Measurements from ENCODE around the gene BMP8A. TPM values are rescaled to one million over a fixed set of nuclear protein-coding genes. Genes with fewer than 3 reads are reported as not detected.

BMP8A gene
- total and polyA plus RNA-seq, 2 donors: 0.02 to 2.0 TPM

- H3K36me3 ChIP-seq (ENCODE audit: control insufficient read depth in 2 of 2, insufficient read depth in 2 of 2, low read length in 1 of 2): peaks cover 0 to 25% of the 10 kb centered on the region in 2 donors
- WGBS: 84% methylated on average over 4 of the region's 4 CpGs
- no peak overlapping the region for H3K4me3 ChIP-seq (ENCODE audit: low read length in 2 of 2)
- H3K27me3 ChIP-seq (ENCODE audit: control insufficient read depth in 2 of 2, insufficient read depth in 1 of 2, low read length in 1 of 2): no peaks in the 10 kb centered on the region
- H3K4me1 ChIP-seq (ENCODE audit: control insufficient read depth in 2 of 2, insufficient read depth in 2 of 2, low read length in 2 of 2): no peaks in the 10 kb centered on the region
- no peaks in the 10 kb centered on the region for H3K9me3 ChIP-seq (ENCODE audit: control insufficient read depth in 2 of 2, insufficient read depth in 1 of 2, low read length in 1 of 2)
- DNase-seq (ENCODE audit: low read depth in 6 of 9, low spot score in 9 of 9): no peak
- H3K27ac ChIP-seq (ENCODE audit: low read depth in 1 of 2, low read length in 1 of 2): no peak overlapping the region
These were observed 52.9 kb downstream of the BMP8A start for GRCh38 chr1:39544327-39544726.

DNA sequence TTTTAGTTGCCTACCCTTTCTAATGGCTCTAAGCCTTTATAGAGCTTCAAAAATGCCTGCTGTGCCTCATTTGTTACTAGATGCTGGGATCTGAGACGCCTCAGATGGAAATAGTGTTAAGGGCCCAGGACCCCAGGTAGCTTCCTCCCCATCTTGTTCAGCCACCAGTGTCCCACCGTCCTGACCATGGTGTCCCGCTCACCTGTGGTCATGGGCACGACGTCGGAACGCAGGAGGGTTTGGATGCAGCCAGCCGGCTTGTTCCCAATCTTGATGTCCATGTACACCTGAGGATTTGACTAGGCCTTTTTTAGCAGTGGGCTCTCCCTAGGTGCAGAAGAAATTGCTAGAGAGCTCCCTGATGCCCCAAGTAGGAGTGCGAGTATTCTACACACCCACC, 54.1 kb downstream of the BMP8A start:
- Histone ChIP-seq H3K36me3 (ENCODE audit: control insufficient read depth in 2 of 2, insufficient read depth in 2 of 2, low read length in 1 of 2) (peaks cover 0 to 23% of the 10 kb centered on the region in 2 donors), H3K4me1 (ENCODE audit: control insufficient read depth in 2 of 2, insufficient read depth in 2 of 2, low read length in 2 of 2) (no peaks in the 10 kb centered on the region), H3K27me3 (ENCODE audit: control insufficient read depth in 2 of 2, insufficient read depth in 1 of 2, low read length in 1 of 2) (no peaks in the 10 kb centered on the region), H3K4me3 (ENCODE audit: low read length in 2 of 2) (no peak overlapping the region), H3K27ac (ENCODE audit: low read depth in 1 of 2, low read length in 1 of 2) (no peak overlapping the region), H3K9me3 (ENCODE audit: control insufficient read depth in 2 of 2, insufficient read depth in 1 of 2, low read length in 1 of 2) (no peaks in the 10 kb centered on the region)
- no peak for DNase-seq (ENCODE audit: low read depth in 6 of 9, low spot score in 9 of 9)
- WGBS: 98% methylated on average over 9 of the region's 9 CpGs

DNA sequence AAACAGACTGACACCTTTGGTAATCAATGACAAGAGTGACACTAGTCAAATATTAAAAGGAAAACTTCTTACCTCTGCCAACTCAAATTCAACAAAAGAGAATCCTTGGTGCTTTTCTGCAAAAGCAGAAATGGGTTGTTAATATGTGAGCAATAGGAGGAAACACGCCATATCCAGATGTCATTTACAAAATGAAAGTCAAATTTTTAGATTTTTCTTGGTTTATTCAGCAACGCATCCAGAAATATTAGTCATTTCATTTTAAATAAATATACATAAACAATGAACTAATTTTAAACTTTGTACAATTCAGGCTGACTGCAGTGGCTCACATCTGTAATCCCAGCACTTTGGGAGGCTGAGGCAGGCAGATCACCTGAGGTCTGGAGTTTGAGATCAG, 62.8 kb downstream of the BMP8A start:
- Histone ChIP-seq H3K27me3 (ENCODE audit: control insufficient read depth in 2 of 2, insufficient read depth in 1 of 2, low read length in 1 of 2) (no peaks in the 10 kb centered on the region), H3K4me3 (ENCODE audit: low read length in 2 of 2) (no peak overlapping the region), H3K4me1 (ENCODE audit: control insufficient read depth in 2 of 2, insufficient read depth in 2 of 2, low read length in 2 of 2) (no peaks in the 10 kb centered on the region), H3K9me3 (ENCODE audit: control insufficient read depth in 2 of 2, insufficient read depth in 1 of 2, low read length in 1 of 2) (no peaks in the 10 kb centered on the region), H3K27ac (ENCODE audit: low read depth in 1 of 2, low read length in 1 of 2) (no peak overlapping the region), H3K36me3 (ENCODE audit: control insufficient read depth in 2 of 2, insufficient read depth in 2 of 2, low read length in 1 of 2) (peaks cover 2 to 15% of the 10 kb centered on the region in 2 donors)
- DNase-seq (ENCODE audit: low read depth in 6 of 9, low spot score in 9 of 9): no peak
- WGBS: 98% methylated on average over 2 of the region's 2 CpGs

DNA sequence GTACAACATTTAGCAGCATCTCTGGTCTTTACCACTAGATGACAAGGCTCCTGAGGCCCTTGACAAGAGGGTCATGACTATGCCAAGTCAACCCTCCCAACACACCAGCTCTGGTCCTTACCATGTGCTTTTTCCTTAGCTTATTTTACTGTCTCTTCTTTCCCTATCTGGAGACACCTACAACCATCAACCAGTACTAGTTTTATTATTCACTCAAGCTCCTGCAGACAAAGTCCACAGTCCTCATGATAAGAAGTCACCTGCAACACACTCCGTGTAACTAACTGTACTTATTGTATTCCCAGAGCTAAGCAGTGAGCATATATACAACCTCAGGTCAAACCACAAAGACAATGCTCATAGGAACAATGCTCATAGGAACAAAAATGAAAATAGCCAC, 69.8 kb downstream of the BMP8A start:
- Histone ChIP-seq H3K27me3 (ENCODE audit: control insufficient read depth in 2 of 2, insufficient read depth in 1 of 2, low read length in 1 of 2) (no peaks in the 10 kb centered on the region), H3K27ac (ENCODE audit: low read depth in 1 of 2, low read length in 1 of 2) (no peak overlapping the region), H3K4me3 (ENCODE audit: low read length in 2 of 2) (no peak overlapping the region), H3K9me3 (ENCODE audit: control insufficient read depth in 2 of 2, insufficient read depth in 1 of 2, low read length in 1 of 2) (no peaks in the 10 kb centered on the region), H3K4me1 (ENCODE audit: control insufficient read depth in 2 of 2, insufficient read depth in 2 of 2, low read length in 2 of 2) (peaks cover 0 to 4% of the 10 kb centered on the region in 2 donors), H3K36me3 (ENCODE audit: control insufficient read depth in 2 of 2, insufficient read depth in 2 of 2, low read length in 1 of 2) (peaks cover 56 to 67% of the 10 kb centered on the region in 2 donors)
- WGBS: 97% methylated on average over 1 of the region's 1 CpG
- DNase-seq (ENCODE audit: low read depth in 6 of 9, low spot score in 9 of 9): no peak

GRCh38 chr1:39562886-39563285, 71.5 kb downstream of the BMP8A start:
- H3K27me3 ChIP-seq (ENCODE audit: control insufficient read depth in 2 of 2, insufficient read depth in 1 of 2, low read length in 1 of 2): no peaks in the 10 kb centered on the region
- no peak for DNase-seq (ENCODE audit: low read depth in 6 of 9, low spot score in 9 of 9)
- H3K27ac ChIP-seq (ENCODE audit: low read depth in 1 of 2, low read length in 1 of 2): no peak overlapping the region
- H3K36me3 ChIP-seq (ENCODE audit: control insufficient read depth in 2 of 2, insufficient read depth in 2 of 2, low read length in 1 of 2): peaks cover 69 to 83% of the 10 kb centered on the region in 2 donors
- no peak overlapping the region for H3K4me3 ChIP-seq (ENCODE audit: low read length in 2 of 2)
- 99% methylated on average over 3 of the region's 3 CpGs for WGBS
- peaks cover 0 to 4% of the 10 kb centered on the region in 2 donors for H3K4me1 ChIP-seq (ENCODE audit: control insufficient read depth in 2 of 2, insufficient read depth in 2 of 2, low read length in 2 of 2)
- H3K9me3 ChIP-seq (ENCODE audit: control insufficient read depth in 2 of 2, insufficient read depth in 1 of 2, low read length in 1 of 2): no peaks in the 10 kb centered on the region

DNA sequence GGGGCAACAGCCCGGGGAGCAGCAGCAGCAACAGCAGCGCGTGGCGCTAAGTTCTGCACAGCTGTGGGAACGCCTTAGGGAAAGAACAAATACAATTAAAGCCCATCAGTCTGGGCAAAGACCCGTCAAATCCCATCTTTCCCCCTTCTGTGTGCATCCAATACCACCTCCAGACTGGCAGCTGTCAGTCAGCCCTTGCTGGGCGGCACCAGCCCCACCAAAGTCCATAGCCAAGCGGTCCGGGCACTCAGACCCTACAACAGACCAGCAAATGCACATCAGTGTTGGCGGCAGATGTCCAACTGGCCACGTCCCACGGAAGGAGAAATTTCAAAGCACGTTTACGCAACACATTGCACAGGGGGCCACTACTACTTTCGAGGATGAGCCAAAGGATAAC, 72.2 kb downstream of the BMP8A start:
- Histone ChIP-seq H3K27ac (ENCODE audit: low read depth in 1 of 2, low read length in 1 of 2) (no peak overlapping the region), H3K27me3 (ENCODE audit: control insufficient read depth in 2 of 2, insufficient read depth in 1 of 2, low read length in 1 of 2) (no peaks in the 10 kb centered on the region), H3K4me1 (ENCODE audit: control insufficient read depth in 2 of 2, insufficient read depth in 2 of 2, low read length in 2 of 2) (peaks cover 0 to 4% of the 10 kb centered on the region in 2 donors), H3K9me3 (ENCODE audit: control insufficient read depth in 2 of 2, insufficient read depth in 1 of 2, low read length in 1 of 2) (no peaks in the 10 kb centered on the region), H3K36me3 (ENCODE audit: control insufficient read depth in 2 of 2, insufficient read depth in 2 of 2, low read length in 1 of 2) (peaks cover 75 to 90% of the 10 kb centered on the region in 2 donors), H3K4me3 (ENCODE audit: low read length in 2 of 2) (no peak overlapping the region)
- WGBS: 98% methylated on average over 15 of the region's 15 CpGs
- no peak for DNase-seq (ENCODE audit: low read depth in 6 of 9, low spot score in 9 of 9)

GRCh38 chr1:39564340-39564739, 72.9 kb downstream of the BMP8A start:
- no peak overlapping the region for H3K4me3 ChIP-seq (ENCODE audit: low read length in 2 of 2)
- WGBS: 97% methylated on average over 7 of the region's 7 CpGs
- no peaks in the 10 kb centered on the region for H3K27me3 ChIP-seq (ENCODE audit: control insufficient read depth in 2 of 2, insufficient read depth in 1 of 2, low read length in 1 of 2)
- no peak overlapping the region for H3K27ac ChIP-seq (ENCODE audit: low read depth in 1 of 2, low read length in 1 of 2)
- H3K4me1 ChIP-seq (ENCODE audit: control insufficient read depth in 2 of 2, insufficient read depth in 2 of 2, low read length in 2 of 2): peaks cover 0 to 4% of the 10 kb centered on the region in 2 donors
- no peak for DNase-seq (ENCODE audit: low read depth in 6 of 9, low spot score in 9 of 9)
- no peaks in the 10 kb centered on the region for H3K9me3 ChIP-seq (ENCODE audit: control insufficient read depth in 2 of 2, insufficient read depth in 1 of 2, low read length in 1 of 2)
- peaks cover 76 to 92% of the 10 kb centered on the region in 2 donors for H3K36me3 ChIP-seq (ENCODE audit: control insufficient read depth in 2 of 2, insufficient read depth in 2 of 2, low read length in 1 of 2)

GRCh38 chr1:39564941-39565340, 73.5 kb downstream of the BMP8A start:
- no peak overlapping the region for H3K4me3 ChIP-seq (ENCODE audit: low read length in 2 of 2)

GRCh38 chr1:39566441-39567137, 75.2 kb downstream of the BMP8A start:
- no peak for DNase-seq (ENCODE audit: low read depth in 6 of 9, low spot score in 9 of 9)
- H3K9me3 ChIP-seq (ENCODE audit: control insufficient read depth in 2 of 2, insufficient read depth in 1 of 2, low read length in 1 of 2): no peaks in the 10 kb centered on the region
- H3K36me3 ChIP-seq (ENCODE audit: control insufficient read depth in 2 of 2, insufficient read depth in 2 of 2, low read length in 1 of 2): peaks cover 80 to 97% of the 10 kb centered on the region in 2 donors
- H3K4me1 ChIP-seq (ENCODE audit: control insufficient read depth in 2 of 2, insufficient read depth in 2 of 2, low read length in 2 of 2): peaks cover 7 to 11% of the 10 kb centered on the region in 2 donors
- H3K4me3 ChIP-seq (ENCODE audit: low read length in 2 of 2): no peak overlapping the region
- WGBS: 93% methylated on average over 5 of the region's 5 CpGs
- no peaks in the 10 kb centered on the region for H3K27me3 ChIP-seq (ENCODE audit: control insufficient read depth in 2 of 2, insufficient read depth in 1 of 2, low read length in 1 of 2)
- H3K27ac ChIP-seq (ENCODE audit: low read depth in 1 of 2, low read length in 1 of 2): no peak overlapping the region

More at GRCh38 chr1:39564941-39565340, 73.5 kb downstream of the BMP8A start:
- no peaks in the 10 kb centered on the region for H3K9me3 ChIP-seq (ENCODE audit: control insufficient read depth in 2 of 2, insufficient read depth in 1 of 2, low read length in 1 of 2)
- peaks cover 79 to 97% of the 10 kb centered on the region in 2 donors for H3K36me3 ChIP-seq (ENCODE audit: control insufficient read depth in 2 of 2, insufficient read depth in 2 of 2, low read length in 1 of 2)
- DNase-seq (ENCODE audit: low read depth in 6 of 9, low spot score in 9 of 9): no peak
- H3K4me1 ChIP-seq (ENCODE audit: control insufficient read depth in 2 of 2, insufficient read depth in 2 of 2, low read length in 2 of 2): peaks cover 0 to 3% of the 10 kb centered on the region in 2 donors
- no peak overlapping the region for H3K27ac ChIP-seq (ENCODE audit: low read depth in 1 of 2, low read length in 1 of 2)
- WGBS: 97% methylated on average over 6 of the region's 6 CpGs
- no peaks in the 10 kb centered on the region for H3K27me3 ChIP-seq (ENCODE audit: control insufficient read depth in 2 of 2, insufficient read depth in 1 of 2, low read length in 1 of 2)

All from thymus (tissue), 11 donors.